ENCODE results near the gene C1orf226.

DNA sequence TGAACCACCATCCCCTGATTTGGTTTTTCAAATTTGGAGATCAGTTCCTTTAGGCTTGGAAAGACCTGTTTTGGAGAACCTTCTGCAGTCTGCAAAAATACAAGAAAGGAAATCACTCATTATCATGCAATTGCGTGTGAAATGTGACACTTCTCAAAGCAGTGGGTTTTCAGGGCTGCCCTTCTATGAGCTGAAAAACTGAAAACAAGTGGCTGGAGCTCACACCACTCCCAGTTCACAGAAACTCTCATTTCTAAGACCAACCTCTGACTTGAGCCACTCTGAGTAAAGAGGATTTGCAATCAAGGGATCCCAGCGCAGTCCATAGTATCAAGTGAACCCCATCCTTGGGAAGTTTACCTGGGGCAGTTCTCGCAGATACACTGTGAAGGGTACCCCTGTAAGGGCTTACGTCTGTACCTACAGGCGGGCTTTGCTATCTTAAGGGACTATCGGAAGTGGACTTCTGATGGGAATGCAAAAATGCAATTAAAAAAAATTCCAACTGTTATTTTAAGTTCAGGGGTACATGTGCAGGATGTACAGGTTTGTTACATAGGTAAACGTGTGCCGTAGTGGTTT lies 17.6 kb downstream of the C1orf226 start:
- TF ChIP-seq, protein P1, sequence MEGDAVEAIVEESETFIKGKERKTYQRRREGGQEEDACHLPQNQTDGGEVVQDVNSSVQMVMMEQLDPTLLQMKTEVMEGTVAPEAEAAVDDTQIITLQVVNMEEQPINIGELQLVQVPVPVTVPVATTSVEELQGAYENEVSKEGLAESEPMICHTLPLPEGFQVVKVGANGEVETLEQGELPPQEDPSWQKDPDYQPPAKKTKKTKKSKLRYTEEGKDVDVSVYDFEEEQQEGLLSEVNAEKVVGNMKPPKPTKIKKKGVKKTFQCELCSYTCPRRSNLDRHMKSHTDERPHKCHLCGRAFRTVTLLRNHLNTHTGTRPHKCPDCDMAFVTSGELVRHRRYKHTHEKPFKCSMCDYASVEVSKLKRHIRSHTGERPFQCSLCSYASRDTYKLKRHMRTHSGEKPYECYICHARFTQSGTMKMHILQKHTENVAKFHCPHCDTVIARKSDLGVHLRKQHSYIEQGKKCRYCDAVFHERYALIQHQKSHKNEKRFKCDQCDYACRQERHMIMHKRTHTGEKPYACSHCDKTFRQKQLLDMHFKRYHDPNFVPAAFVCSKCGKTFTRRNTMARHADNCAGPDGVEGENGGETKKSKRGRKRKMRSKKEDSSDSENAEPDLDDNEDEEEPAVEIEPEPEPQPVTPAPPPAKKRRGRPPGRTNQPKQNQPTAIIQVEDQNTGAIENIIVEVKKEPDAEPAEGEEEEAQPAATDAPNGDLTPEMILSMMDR (conservative IDR thresholded peaks at IDR 0.05; ENCODE audit: low read depth, low read length): no peak
- no peak for TF ChIP-seq EZH2phosphoT487 (IDR thresholded peaks at IDR 0.05; ENCODE audit: borderline replicate concordance, low read length)

All from PC-3 (cell line).